CD4-positive, alpha-beta T cell treated with Interleukin-10 for 1 hour (primary cell): Measurements from ENCODE around the gene THAP11.

Experiments
- DNase-seq: peaks from one replicate; pipeline ENCODE4 v3.0.0-alpha.2; 2020

Gene THAP11

DNA sequence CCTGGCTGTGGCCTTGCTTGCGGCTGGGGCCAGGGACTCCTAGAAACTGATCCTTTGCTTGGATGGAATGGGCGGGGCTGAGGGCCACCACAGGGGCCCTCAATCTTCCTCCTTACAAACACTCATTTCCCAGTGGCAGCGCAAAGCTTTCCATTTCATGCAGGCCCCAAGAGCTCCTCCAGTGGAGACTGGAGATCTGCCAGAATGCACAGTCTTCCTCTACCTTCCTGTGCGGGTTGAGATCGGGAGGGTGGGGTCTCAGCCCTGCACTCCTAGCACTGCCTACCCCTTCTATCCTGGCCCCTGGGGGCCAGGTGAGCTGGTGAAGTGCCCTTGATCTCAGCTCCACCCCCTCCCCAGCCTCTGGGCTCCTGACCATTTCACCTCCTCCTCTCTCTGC lies 44.3 kb downstream of the THAP11 start:
- no peak for DNase-seq

DNA sequence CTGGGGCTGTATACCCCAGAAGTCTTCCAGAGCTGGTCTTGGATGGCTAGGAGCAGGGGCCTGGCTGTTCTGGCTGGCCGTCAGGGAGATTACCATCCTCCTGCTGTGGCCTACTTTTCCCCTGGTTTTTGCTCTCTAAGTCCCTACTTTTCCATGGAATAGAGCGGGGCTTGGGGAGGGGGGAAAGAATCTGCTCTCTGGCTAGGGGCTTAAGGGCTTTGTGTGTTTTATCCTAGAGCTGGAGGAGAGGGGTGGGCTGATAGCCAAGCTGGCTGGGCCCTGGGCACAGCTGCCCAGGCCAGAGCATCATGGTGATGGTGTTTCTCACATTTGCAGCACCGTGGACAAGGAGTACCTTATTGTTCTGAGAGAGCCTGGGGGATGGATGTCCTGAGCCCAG lies 46.2 kb downstream of the THAP11 start:
- DNase-seq, result no peak

DNA sequence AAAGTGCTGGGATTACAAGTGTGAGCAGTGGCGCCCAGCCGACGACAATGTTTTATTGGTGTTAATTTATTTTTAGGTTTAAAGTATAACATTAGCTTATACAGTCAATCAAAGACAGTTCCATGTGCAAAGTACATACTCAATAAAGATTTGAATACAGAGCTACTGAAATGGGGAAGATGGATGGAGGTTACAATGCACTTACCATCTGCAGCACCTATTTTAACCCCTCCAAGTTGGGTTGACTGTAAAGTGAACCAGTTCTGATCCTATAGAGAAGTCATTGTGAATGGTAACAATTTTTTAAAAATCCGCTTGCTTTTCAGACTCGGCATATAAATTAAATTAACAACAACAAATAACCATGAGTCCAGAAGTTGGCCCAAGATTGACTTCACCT lies 50.3 kb downstream of the THAP11 start:
- DNase-seq, result no peak

- DNase-seq, result peak; percentile 94
Observed at GRCh38 chr16:67892899-67893742, 51.0 kb downstream of the THAP11 start, which contains the start of gene PSKH1. TSS of gene PSKH1 (plus strand) at chr16:67893254. CDS start at chr16:67908750, 15,496 bp downstream.
